Heart left ventricle (tissue), 16 donors: ENCODE data around the gene C8B. TPM values are rescaled to one million over a fixed set of nuclear protein-coding genes. Genes with fewer than 3 reads are reported as not detected.

ENCODE experiments used
- ATAC-seq, 4 donors: fragments of 200-7000 bp; cut with Tn5 transposase; one replicate each; pipeline ENCODE4 v1.9.1; 2020 to 2022; ENCODE audit warnings: moderate library complexity in 4 of 4, mild to moderate bottlenecking in 3 of 4, moderate number of reproducible peaks in 1 of 4
- DNase-seq, 5 donors: peaks; one replicate each; pipeline ENCODE4 v3.0.0-alpha.2; 2020
- H3K27ac ChIP-seq, 12 donors: fragments of 200-600 bp; sonication (generic) in 4 of 12; one replicate each; pipeline versions ENCODE4 v1.5.0 to v1.8.0; 2016 to 2022; ENCODE audit warnings: mild to moderate bottlenecking in 2 of 12
- H3K27me3 ChIP-seq, 9 donors: fragments of 200-600 bp; sonication (generic) in 2 of 9; one replicate each; pipeline versions ENCODE4 v1.5.1 to v1.8.0; 2016 to 2022; ENCODE audit warnings: mild to moderate bottlenecking in 3 of 9
- H3K36me3 ChIP-seq, 9 donors: fragments of 200-600 bp; sonication (generic) in 2 of 9; one replicate each; pipeline versions ENCODE4 v1.5.0 to v1.8.0; 2018 to 2022; ENCODE audit warnings: mild to moderate bottlenecking in 2 of 9
- H3K4me1 ChIP-seq, 12 donors: fragments of 200-600 bp; sonication (generic) in 4 of 12; one replicate each; pipeline versions ENCODE4 v1.5.0 to v1.8.0; 2016 to 2022; ENCODE audit warnings: mild to moderate bottlenecking in 3 of 12
- H3K4me3 ChIP-seq, 12 donors: fragments of 200-600 bp; sonication (generic) in 4 of 12; one replicate each; pipeline versions ENCODE4 v1.5.0 to v1.8.0; 2017 to 2022; ENCODE audit warnings: mild to moderate bottlenecking in 9 of 12, moderate library complexity in 4 of 12
- H3K9me3 ChIP-seq, 12 donors: fragments of 200-600 bp; sonication (generic) in 4 of 12; one replicate each; pipeline versions ENCODE4 v1.5.0 to v1.8.0; 2016 to 2022; ENCODE audit warnings: mild to moderate bottlenecking in 1 of 12
- POLR2A ChIP-seq, 2 donors: fragments of 450-650 bp; IDR thresholded peaks; one replicate each; pipeline ENCODE4 v1.6.1; 2017; ENCODE audit warnings: antibody characterized with exemption in 2 of 2, mild to moderate bottlenecking in 2 of 2, moderate library complexity in 2 of 2
- WGBS, 4 donors: extraction: QIAGEN DNeasy Blood & Tissue Kit in 2 of 4; methylation state at CpG; one replicate each; pipeline versions ENCODE4 v1.1.5 to v1.1.7; 2013 to 2018; 5-methylcytosine and 5-hydroxymethylcytosine counted together
- intact Hi-C, 10 donors: fragments of 100-400 bp; cut with DNase I; formaldehyde crosslinking; loops; one replicate each; pipeline versions ENCODE4 v1.11.1 to v1.14.2; 2022
- polyA plus RNA-seq, 2 donors: library from polyadenylated mRNA; stranded (reverse); fragments of 200-250 nt; gene quantifications; one replicate each; pipeline ENCODE4 v1.2.3, GENCODE V29; 2013
- total RNA-seq, 9 donors: library from RNA; depleted of rRNA in 2 of 9; stranded (reverse); fragments of >200 nt in 2 of 9; fragmentation: NEBNext Ultra II Directional in 3 of 9; extraction: Animal tissue kit (Norgen Biotek cat#: 25700) in 3 of 9; gene quantifications; one replicate each; pipeline versions ENCODE4 v1.1.0 to v1.2.4, GENCODE V29; 2016 to 2023
- TF ChIP-seq, protein P1 (sequence below), 12 donors: fragments of 200-600 bp; sonication (generic) in 4 of 12; IDR thresholded peaks; one replicate each; pipeline versions ENCODE4 v1.5.0 to v1.8.0; 2018 to 2022; ENCODE audit warnings: antibody characterized with exemption in 12 of 12, mild to moderate bottlenecking in 5 of 12
- donor health status: ischemic (EF 13 %, LVEDD 7.1; RV severe dilation, severe dysfunction).
- donor health status: healthy with polysubstance abuse.
- donor health status: DM: no; HTN: yes; CAD: no.
- donor health status: DM: no; HTN: no; CAD: no.
- donor health status: ischemic (EF 25% LVEDD 6.9; RV normal size, moderate dysfunction).
- donor health status: ischemic (EF 25% LVEDD 5.7; RV mildly dilated, moderate dysfunction).
- donor health status: healthy.
- donor health status: DM: yes; HTN: yes; CAD: no.
- donor health status: ischemic (EF 35%, LVEDD 5.7; RV mildly dilated, moderate dysfunction).
- donor health status: nonischemic (EF 11% LVEDD 7.7; RV severe dilation, severe dysfunction).
- donor health status: DM: yes; HTN: yes; CAD: no.
- donor health status: PGD.
- donor health status: ischemic (EF 29% LVEDD 5.4; RV normal size, mild dysfunction).
- donor health status: nonischemic (EF 23%, LVEDD 6.1; RV moderate dilation, normal function).

The C8B gene
- total and polyA plus RNA-seq, 11 donors: not detected

DNA sequence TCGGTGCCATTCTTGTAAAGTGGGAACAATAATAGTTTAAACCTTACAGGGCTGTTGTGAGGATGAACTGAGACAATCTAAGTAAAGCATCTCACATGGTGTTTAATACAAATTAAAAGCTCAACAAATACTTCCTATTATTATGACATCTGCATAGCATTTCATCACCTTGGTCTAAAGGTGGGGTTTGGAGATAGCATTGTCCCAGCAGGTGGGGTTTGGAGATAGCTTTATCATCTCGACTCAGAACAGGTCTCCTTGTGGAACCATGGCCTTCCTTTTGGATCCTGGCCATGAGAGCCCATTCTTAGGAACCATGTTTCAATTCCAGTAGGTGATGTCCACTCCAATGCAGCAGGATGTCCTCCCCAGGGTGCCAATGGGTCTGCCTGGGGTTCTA lies 20.6 kb upstream of the C8B start:
- H3K4me3 ChIP-seq: no peak overlapping the region

DNA sequence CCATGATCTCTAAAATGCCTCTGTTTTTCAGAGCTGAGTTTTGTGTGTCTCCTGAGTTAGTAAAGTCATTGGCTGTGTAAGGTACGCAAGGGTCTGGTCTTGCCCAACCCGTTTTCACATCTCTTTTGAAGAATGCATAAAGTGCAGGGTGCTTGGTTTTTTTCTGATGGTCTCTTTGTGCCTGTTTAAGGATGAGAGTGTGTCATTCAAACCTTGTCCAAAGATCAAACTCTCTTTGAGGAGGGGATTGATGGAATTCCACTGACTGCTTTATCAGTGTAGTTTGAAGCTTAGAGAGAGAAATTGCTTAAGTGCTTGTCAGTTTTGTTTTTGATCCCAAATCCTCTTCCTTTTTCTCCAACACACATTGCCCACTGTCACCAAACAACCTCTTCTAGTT lies 20.0 kb upstream of the C8B start:
- Histone ChIP-seq H3K27ac (no peak overlapping the region), H3K4me3 (no peak overlapping the region), H3K9me3 (no peaks in the 10 kb centered on the region), H3K36me3 (no peaks in the 10 kb centered on the region), H3K27me3 (no peaks in the 10 kb centered on the region), H3K4me1 (no peaks in the 10 kb centered on the region)
- no peak for TF ChIP-seq POLR2A (IDR thresholded peaks at IDR 0.05)
- TF ChIP-seq, protein P1, sequence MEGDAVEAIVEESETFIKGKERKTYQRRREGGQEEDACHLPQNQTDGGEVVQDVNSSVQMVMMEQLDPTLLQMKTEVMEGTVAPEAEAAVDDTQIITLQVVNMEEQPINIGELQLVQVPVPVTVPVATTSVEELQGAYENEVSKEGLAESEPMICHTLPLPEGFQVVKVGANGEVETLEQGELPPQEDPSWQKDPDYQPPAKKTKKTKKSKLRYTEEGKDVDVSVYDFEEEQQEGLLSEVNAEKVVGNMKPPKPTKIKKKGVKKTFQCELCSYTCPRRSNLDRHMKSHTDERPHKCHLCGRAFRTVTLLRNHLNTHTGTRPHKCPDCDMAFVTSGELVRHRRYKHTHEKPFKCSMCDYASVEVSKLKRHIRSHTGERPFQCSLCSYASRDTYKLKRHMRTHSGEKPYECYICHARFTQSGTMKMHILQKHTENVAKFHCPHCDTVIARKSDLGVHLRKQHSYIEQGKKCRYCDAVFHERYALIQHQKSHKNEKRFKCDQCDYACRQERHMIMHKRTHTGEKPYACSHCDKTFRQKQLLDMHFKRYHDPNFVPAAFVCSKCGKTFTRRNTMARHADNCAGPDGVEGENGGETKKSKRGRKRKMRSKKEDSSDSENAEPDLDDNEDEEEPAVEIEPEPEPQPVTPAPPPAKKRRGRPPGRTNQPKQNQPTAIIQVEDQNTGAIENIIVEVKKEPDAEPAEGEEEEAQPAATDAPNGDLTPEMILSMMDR (IDR thresholded peaks at IDR 0.05): no peak
- DNase-seq (no peak), ATAC-seq (no peak)
- intact Hi-C loops: no loop called here
- WGBS, 4 donors: 88 to 97% (median 92%) methylated on average over 2 of the region's 2 CpGs

More for the DNA sequence above, 20.6 kb upstream of the C8B start:
- Histone ChIP-seq H3K36me3 (no peaks in the 10 kb centered on the region), H3K4me1 (no peaks in the 10 kb centered on the region), H3K9me3 (no peaks in the 10 kb centered on the region), H3K27ac (no peak overlapping the region), H3K27me3 (no peaks in the 10 kb centered on the region)
- ATAC-seq (no peak), DNase-seq (no peak)
- intact Hi-C loops: no loop called here
- WGBS, 4 donors: 71 to 76% (median 74%) methylated on average over 2 of the region's 2 CpGs
- TF ChIP-seq POLR2A (IDR thresholded peaks at IDR 0.05): no peak
- TF ChIP-seq, protein P1 (IDR thresholded peaks at IDR 0.05): no peak

DNA sequence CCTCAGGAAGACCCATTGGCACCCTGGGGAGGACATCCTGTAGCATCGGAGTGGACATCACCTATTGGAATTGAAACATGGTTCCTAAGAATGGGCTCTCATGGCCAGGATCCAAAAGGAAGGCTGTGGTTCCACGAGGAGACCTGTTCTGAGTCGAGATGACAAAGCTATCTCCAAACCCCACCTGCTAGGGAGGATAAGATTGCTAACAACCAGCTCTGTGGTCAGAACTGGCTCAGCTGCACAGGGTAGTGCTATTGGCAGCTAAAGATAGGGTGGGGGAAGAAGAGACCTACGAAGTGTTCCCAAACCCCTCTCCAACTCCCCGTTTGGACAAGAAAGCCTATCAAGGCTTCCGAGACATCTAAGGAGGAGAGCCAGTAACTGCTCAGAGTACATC lies 17.7 kb upstream of the C8B start:
- DNase-seq (no peak), ATAC-seq (no peak)
- no peaks in the 10 kb centered on the region for H3K9me3 ChIP-seq
- H3K4me3 ChIP-seq: no peak overlapping the region
- H3K27me3 ChIP-seq: no peaks in the 10 kb centered on the region
- intact Hi-C loops: no loop called here
- 55 to 69% (median 65%) methylated on average over 6 of the region's 6 CpGs for WGBS, 4 donors
- no peak overlapping the region for H3K27ac ChIP-seq
- no peaks in the 10 kb centered on the region for H3K36me3 ChIP-seq
- H3K4me1 ChIP-seq: peaks cover 0 to 4% (median 0%) of the 10 kb centered on the region in 12 donors
- TF ChIP-seq POLR2A (IDR thresholded peaks at IDR 0.05): no peak
- TF ChIP-seq, protein P1 (IDR thresholded peaks at IDR 0.05): no peak

DNA sequence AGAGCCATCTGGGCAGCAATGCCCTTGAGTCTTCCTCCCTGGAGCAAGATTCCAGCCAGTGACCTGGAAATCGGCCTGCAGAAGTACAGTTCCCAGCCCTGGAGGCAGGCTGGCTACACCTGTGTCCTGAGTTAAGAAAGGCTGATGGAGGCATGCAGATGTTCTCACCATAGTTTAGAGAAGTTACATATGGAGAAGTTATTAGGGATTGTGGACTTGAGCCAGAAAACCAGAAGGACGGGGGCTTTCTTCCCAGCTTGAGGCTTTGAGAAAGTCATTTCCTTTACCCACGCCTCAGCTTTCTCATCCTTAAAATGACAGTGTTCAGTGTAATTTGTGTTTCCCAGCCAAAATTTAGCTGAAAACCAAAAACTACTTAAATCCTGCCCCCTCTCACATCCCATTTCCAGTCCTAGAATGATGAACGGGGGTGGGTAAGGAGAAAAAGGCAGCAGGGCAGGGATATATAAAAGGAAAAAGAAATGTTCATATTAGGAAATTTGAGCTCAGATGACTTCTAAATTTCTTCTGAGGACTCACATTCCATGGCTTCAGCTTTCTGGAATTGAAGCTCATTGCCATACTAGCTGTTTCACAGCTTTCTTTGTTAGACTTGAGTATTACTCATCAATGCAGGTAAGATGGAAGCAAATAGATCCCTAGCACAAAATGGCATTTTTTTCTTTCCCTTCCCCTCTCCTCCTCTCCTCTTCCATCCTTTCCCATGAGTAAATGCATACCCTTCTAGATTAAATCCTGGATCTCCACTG lies 14.4 kb upstream of the C8B start:
- WGBS, 4 donors: 44 to 54% (median 48%) methylated on average over 4 of the region's 4 CpGs
- TF ChIP-seq, protein P1 (IDR thresholded peaks at IDR 0.05): no peak
- TF ChIP-seq POLR2A (IDR thresholded peaks at IDR 0.05): no peak
- Histone ChIP-seq H3K27me3 (no peaks in the 10 kb centered on the region), H3K9me3 (no peaks in the 10 kb centered on the region), H3K4me1 (peaks cover 0 to 4% (median 0%) of the 10 kb centered on the region in 12 donors), H3K27ac (no peak overlapping the region), H3K36me3 (no peaks in the 10 kb centered on the region), H3K4me3 (no peak overlapping the region)
- intact Hi-C loops: loop anchor here in 2 of 10 donors (10.0 kb wide), 1 partner anchor 145 kb away; no protein-coding TSS in a partner anchor
- no peak for ATAC-seq
- no peak for DNase-seq
